Stimulated activated CD8-positive, alpha-beta memory T cell treated with anti-CD3 and anti-CD28 coated beads, Interleukin-2, amount 100 ng/mL, for 48 hours (primary cell): ENCODE results near the gene GATD1.

Source experiments
- DNase-seq, 2 donors: peaks; one replicate each; pipeline ENCODE4 v3.0.0-alpha.2; 2020; ENCODE audit warnings: low read depth in 2 of 2

Gene GATD1

DNA sequence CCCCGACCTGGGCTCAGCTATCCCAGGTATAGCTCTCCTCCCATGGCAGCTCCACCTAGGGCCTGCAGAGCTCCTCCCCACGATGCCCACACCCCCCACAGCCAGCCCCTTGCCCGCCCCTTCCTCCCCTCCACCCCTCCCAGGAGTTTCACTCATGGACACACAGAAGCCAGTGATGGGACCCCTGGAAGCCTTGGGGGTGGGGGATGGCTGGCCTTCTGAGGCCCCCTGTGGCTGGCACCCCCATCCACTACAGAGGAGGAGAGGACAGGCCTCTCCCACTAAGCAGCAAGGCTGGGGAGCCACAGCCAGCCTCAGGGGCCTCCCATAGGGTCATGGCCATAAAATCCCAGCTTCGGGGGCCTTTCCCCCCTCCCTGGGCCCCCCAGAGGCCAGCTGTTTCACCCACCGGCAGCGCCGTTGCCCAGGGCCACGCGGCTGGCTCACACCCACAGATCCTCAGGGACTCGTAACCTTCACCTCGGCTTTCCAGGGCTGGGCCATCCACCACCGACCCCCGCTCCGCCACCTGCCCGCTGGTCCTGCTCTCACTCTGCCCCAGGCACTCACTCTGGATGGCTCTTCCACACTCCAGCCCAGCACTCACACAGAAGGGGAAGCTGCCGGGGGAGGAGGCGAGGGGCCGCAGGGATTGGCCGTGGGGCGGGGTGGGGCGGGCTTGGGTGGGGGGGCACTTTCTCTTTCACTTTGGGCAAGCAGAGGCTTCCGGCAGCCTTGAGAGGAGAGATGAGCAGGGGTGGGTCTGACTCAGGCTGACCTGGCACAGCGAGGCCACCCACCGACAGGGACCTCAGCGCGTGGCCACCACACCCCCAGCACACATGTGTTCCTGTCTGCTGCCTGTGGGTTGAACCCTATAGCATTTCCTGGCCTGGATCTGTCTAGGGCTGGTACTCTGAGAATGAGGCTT is 18.6 kb upstream of the GATD1 start:
- DNase-seq: peak; percentile 75 to 81

GRCh38 chr11:794766-795633 is 17.7 kb upstream of the GATD1 start:
- no peak for DNase-seq

DNA sequence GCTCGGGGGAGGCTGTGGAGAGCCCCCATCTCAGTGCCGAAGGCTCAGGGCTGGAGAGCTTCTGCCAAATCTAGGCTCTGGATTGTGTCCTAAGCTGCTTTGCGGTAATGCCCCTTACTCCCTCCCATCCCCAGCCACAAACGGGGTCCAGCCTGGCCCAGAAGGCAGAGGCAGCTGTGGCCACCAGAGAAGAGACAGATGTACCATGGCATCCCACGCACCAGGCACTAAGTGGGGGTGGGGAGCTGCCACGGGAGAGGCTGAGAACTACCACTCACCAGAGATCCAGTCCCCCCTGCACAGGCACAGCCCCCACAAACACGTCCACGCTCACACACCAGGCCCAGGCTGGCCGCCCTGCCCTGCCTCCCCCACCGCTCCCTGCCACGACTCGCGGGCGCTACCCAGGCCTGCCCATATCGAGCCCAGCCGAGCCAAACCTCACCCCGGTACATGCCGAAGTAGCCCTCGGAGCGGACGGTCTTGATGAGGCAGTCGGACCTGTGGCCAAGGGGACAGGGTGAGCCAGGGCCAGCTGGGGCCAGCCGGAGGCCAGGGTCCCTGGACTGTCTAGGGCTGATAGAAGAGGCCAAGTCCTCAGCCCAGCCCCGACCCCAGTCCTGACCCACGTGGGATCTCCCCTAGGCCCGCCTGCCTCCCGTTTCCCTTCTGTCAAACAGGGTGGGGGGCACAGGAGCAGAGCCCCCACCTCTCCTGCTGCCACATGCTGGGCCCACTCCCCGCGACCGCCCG is 16.9 kb upstream of the GATD1 start:
- no peak for DNase-seq

- DNase-seq: no peak
These were observed 16.3 kb upstream of the GATD1 start for GRCh38 chr11:793556-793955.

- no peak for DNase-seq
These were observed 15.6 kb upstream of the GATD1 start for GRCh38 chr11:792873-793272.

GRCh38 chr11:792535-792821 is 15.2 kb upstream of the GATD1 start:
- no peak for DNase-seq

DNA sequence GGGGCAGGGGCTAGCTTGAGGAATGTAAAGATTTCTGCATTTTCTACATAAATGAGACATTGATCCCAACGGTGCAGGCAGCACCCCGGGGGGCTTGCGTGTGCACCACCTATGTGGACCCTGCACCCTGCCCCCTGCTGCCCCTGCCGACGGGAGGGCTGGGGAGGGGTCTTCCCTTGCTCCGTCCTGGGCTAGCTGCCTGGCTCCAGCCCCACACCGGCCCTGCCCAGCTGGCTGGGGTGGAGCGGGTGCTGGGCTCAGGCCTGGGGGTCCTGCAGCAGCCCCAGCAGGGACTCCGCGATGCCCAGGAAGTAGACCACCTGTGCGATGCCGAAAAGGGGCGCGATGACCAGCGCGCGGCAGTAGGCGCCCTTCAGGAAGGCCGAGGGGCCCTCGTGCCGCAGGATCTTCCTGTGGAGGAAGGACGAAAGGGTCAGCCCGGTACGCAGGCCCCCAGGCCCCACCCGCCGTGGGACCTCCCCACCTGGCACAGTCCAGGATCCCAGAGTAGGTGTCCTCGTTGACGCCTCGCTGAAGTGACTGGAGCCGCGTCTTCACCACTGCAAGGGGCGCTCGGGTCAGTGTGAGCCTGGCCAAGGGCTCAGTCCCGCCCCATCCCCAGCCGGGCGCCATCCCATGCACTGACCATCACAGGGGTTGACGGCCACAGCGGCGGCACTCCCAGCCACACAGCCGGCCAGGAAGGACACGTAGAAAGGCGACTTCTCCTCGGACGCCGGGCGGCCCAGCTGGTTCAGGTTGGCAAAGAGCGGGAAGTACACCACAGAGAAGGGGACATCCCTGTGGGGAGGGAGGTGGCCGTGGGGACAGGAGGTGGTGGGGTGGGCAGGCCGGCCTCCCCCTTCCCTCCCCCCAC is 14.6 kb upstream of the GATD1 start:
- DNase-seq: no peak

- DNase-seq: no peak
These were observed 13.7 kb upstream of the GATD1 start for GRCh38 chr11:790721-791564.

GRCh38 chr11:789943-790342 is 12.7 kb upstream of the GATD1 start, which contains the start of gene CEND1:
Gene CEND1 (minus strand): TSS chr11:790090. CDS start chr11:788576, 1,514 bp downstream.
- peak in 1 of 2 donors; percentile 52 for DNase-seq

DNA sequence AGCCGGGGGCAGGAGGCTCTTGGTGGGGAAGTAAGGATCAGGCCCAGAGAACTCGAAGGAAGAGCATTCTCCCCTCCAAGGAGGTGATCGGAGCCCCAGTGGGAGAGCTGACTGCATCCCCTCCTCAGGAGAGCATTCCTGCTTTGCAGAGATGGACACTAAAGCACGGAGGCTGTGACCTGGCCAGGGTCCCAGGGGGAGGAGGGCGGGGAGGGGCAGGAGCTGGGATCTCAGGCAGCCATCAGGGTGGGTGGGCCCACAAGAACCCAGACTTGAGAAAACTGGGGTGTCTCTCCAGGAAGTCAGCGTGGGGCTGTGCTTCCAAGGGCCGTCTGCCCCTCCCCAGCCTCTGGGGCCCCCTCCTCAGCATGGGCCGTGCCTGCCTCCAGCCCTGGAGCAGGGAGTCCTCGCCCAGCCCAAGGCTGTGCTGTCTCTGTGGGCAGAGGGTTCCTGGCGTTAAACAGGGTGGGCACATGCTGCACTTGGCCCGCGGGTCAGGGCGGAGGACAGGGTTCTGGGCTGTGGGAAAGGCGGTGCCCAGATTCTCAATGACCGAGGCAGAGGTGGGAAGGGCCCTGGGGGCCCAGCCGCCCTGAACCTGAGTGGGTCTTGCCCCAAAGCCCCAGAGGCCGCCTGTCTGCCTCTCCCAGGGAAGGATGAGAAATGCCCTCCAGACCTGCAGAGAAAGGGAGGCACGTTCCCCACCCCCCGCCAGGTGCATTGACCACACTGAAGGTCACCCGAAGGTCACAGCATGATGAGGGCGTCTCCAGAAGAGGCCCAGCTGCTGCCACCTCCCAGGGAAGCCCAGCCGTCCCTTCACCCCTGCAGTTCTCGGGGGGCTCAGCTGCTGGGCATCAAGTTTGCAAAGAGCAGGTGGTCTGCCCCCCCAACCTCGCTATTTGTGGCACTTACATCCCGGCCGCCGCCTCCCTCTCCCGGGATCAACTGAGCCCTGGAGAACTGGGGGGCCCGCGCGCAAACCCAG is 12.0 kb upstream of the GATD1 start:
- DNase-seq: no peak

GRCh38 chr11:788009-788640 is 10.8 kb upstream of the GATD1 start:
- no peak for DNase-seq

GRCh38 chr11:787084-787675 is 9.9 kb upstream of the GATD1 start:
- no peak for DNase-seq

- no peak for DNase-seq
These were observed 9.2 kb upstream of the GATD1 start for GRCh38 chr11:786235-787083.

- no peak for DNase-seq
These were observed 6.3 kb upstream of the GATD1 start for GRCh38 chr11:783581-784015.

GRCh38 chr11:782264-783174 is 5.2 kb upstream of the GATD1 start:
- DNase-seq: no peak

DNA sequence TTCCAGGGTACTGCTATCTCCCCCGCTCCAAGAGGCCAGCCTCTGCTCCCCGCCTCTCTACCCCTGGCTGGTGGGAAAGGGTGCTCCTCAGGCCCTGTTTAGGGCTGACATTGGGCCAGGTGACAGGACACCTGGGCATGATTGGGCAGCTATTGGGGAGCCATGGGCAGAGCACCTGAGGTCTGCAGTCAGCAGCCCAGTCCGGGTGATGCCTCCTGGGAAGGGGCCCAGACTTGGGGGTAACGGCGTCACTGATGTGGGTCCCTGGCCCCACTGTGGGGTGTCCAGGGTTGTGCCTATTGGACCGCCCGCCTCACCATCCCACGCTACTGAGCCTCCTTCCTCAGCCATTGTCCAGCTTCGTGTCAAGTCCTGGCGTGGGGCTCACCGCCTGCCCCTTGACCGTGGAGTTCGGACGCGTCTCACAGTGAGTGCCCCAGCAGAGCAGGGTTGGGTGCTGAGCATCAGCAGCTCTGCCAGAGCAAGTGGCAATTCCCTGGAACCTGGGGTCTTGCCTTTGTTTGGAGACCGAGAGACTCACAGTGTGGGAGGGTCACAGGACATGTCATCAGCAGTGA is 2.8 kb upstream of the GATD1 start:
- no peak for DNase-seq
